Measurements from ENCODE around the gene KRTAP10-8. TPM values are rescaled to one million over a fixed set of nuclear protein-coding genes. Genes with fewer than 3 reads are reported as not detected.

Gene KRTAP10-8, protein sequence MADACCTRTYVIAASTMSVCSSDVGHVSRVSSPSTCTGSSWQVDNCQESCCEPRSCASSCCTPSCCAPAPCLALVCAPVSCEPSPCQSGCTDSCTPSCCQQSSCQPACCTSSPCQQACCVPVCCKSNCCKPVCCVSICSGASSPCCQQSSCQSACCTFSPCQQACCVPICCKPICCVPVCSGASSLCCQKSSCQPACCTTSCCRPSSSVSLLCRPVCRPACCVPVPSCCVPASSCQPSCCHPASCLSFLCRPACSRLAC
- total RNA-seq (2022; extraction: Qiagen RNA extraction; ENCODE audit: low read depth), result not detected in 5 replicates

DNA sequence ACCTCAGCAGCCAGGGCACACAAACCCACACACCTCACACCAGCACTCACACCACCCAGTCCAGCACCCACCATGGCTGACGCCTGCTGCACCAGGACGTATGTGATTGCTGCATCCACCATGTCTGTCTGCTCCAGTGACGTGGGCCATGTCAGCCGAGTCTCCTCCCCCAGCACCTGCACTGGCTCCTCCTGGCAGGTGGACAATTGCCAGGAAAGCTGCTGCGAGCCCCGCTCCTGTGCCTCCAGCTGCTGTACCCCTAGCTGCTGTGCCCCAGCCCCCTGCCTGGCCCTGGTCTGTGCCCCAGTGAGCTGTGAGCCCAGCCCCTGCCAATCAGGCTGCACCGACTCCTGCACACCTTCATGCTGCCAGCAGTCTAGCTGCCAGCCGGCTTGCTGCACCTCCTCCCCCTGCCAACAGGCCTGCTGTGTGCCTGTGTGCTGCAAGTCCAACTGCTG, at the start of gene KRTAP10-8:
TSS of gene KRTAP10-8 (plus strand) at position 51 of the 458 bp plus-strand sequence. CDS start at position 73, 22 bp downstream.

DNA sequence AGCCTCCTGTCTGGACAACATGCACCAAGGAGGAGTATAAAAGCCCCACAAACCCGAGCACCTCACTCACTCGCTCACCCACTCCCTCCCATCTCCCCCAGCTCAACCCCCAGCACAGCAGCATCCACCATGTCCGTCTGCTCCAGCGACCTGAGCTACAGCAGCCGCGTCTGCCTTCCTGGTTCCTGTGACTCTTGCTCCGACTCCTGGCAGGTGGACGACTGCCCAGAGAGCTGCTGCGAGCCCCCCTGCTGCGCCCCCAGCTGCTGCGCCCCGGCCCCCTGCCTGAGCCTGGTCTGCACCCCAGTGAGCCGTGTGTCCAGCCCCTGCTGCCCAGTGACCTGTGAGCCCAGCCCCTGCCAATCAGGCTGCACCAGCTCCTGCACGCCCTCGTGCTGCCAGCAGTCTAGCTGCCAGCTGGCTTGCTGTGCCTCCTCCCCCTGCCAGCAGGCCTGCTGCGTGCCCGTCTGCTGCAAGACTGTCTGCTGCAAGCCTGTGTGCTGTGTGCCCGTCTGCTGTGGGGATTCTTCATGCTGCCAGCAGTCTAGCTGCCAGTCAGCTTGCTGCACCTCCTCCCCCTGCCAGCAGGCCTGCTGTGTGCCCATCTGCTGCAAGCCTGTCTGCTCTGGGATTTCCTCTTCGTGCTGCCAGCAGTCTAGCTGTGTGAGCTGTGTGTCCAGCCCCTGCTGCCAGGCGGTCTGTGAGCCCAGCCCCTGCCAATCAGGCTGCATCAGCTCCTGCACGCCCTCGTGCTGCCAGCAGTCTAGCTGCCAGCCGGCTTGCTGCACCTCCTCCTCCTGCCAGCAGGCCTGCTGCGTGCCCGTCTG, 38.0 kb upstream of the KRTAP10-8 start, which contains the start of gene KRTAP10-4:
TSS of gene KRTAP10-4 (plus strand) at position 100 of the 827 bp plus-strand sequence. CDS start at position 130, 30 bp downstream.

DNA sequence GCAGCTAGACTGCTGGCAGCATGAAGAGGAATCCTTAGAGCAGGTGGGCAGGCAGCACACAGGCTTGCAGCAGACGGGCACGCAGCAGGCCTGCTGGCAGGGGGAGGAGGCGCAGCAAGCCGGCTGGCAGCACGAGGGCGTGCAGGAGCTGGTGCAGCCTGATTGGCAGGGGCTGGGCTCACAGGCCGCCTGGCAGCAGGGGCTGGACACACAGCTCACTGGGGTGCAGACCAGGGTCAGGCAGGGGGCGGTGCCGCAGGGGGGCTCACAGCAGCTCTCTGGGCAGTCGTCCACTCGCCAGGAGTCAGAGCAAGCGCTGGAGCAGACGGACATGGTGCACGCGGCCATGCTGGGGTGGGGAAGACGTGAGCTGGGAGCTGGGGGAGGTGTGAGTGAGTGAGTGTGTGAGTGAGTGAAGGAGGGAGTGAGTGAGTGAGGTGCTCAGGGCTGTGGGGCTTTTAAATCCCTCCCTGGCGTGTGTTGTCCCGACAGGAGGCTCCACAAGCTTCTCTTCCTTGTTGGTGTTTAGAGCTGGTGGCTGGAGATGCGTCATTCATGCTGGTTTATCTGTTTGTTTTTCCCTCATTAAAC, 31.6 kb upstream of the KRTAP10-8 start, which contains the start of gene KRTAP10-5:
TSS of gene KRTAP10-5 (minus strand) at position 374 of the 591 bp plus-strand sequence. CDS start at position 348, 26 bp downstream.

DNA sequence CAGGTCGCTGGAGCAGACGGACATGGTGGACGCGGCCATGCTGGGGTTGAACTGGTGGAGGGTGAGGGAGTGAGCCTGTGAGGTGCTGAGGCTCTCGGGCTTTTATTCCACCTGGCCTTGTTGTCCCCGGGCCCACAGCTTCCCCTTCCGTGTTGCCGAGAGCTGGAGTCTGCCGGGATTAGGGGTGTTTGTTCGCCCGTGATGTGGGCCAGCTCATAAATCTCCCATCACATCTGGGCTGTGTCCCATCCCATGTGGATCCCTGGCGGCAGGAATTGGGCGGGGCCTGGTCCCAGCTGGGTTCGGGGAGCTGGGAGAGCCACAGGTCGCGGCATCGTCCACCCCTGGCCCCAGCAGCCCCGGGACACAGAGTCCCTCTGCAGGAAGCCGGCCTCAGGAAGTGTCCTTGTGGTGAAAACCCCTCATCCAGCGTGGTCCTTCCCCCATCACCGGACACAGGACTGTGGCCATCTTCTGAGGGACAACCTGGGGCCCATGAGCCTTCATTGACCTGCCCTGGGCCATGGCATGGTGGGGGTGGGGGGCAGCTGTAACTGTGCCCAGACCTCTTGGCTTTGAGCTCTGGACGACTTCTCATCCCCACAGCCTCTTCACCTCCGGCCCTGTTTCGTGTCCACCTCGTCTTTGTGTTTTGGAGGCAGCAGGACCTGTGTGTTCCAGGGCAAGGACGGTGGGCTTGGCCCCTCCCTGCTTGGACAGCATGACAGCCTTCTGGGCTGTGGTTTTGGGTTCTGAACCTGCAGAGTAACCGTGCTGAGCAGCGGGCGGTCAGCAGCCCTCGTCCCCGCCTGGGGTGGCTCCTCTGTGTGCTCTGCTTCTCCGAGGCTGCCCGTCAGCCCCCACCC, 19.2 kb upstream of the KRTAP10-8 start, which contains the start of gene KRTAP10-6:
TSS of gene KRTAP10-6 (minus strand) at position 60 of the 866 bp plus-strand sequence. CDS start at position 39, 21 bp downstream.

DNA sequence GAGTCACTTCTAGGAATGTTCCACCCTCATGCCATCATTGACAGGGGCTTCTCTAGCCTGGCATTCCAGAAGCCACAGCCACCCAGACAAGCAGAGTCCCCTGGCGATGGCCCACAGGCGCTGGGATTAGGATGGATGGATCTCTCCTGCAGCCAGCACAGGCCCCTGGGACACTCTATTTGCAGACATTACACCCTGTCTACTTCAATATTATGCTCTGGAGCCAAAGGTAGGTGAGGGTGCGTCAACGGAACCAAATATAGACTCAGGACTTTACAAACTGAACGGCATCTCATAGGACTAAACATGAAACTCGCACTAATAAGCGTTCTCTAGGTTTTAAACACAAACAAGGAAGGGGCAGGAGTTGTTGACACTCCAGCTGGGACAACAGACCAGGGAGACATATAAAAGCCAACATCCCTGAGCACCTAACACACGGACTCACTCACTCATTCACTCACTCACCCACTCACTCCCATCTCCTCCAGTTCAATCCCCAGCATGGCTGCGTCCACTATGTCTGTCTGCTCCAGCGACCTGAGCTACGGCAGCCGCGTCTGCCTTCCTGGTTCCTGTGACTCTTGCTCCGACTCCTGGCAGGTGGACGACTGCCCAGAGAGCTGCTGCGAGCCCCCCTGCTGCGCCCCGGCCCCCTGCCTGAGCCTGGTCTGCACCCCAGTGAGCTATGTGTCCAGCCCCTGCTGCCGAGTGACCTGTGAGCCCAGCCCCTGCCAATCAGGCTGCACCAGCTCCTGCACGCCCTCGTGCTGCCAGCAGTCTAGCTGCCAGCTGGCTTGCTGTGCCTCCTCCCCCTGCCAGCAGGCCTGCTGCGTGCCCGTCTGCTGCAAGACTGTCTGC, 11.5 kb upstream of the KRTAP10-8 start, which contains the start of gene KRTAP10-7:
TSS of gene KRTAP10-7 (plus strand) at position 480 of the 861 bp plus-strand sequence. CDS start at position 505, 25 bp downstream.

DNA sequence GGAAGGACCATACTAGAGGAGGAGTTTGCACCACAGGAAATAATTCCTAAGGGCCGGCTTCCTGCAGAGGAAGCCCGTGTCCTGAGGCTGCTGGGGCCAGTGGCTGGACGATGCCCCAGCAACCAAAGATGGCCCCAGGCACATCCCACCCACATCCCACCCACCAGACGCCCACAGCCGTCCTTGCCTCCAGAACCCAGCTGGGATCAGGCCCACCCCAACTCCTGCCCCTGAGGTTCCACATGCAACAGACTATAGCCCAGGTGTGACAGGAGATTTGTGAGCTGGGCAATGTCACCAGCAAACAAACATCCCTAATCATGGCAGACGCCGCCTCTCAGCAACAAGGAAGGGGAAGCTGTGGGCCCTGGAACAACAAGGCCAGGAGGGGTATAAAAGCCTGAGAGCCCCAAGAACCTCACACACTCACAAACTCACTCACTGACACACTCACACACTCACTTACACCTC, 14.8 kb downstream of the KRTAP10-8 start, which contains the start of gene KRTAP10-9:
TSS of gene KRTAP10-9 (plus strand) at position 421 of the 471 bp plus-strand sequence. CDS start 79 bp downstream, outside the sequence.

DNA sequence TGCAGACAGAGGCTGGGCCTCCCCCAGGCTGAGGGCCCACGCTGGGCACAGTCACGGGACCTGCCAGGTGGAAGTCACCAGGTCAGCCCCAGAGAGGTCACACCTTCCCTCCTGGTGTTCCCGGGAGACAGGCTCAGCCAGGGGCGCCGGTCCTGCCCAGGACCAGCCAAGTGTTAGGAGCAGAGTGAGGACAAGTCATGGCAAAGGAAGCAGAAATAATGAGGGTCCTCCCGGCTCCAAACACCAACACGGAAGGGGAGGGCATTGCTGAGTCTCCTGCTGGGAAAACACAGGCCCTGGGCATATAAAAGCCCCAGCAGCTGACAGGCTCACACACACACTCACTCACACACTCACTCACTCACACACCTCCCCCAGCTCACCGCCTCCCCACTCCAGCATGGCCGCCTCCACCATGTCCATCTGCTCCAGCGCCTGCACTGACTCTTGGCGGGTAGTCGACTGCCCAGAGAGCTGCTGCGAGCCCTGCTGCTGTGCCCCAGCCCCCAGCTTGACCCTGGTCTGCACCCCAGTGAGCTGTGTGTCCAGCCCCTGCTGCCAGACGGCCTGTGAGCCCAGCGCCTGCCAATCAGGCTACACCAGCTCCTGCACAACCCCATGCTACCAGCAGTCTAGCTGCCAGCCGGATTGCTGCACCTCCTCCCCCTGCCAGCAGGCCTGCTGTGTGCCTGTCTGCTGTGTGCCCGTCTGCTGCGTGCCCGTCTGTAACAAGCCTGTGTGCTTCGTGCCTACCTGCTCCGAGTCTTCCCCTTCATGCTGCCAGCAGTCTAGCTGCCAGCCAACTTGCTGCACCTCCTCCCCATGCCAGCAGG, 25.4 kb downstream of the KRTAP10-8 start, which contains the start of gene KRTAP10-10:
TSS of gene KRTAP10-10 (plus strand) at position 339 of the 833 bp plus-strand sequence. CDS start at position 401, 62 bp downstream.

DNA sequence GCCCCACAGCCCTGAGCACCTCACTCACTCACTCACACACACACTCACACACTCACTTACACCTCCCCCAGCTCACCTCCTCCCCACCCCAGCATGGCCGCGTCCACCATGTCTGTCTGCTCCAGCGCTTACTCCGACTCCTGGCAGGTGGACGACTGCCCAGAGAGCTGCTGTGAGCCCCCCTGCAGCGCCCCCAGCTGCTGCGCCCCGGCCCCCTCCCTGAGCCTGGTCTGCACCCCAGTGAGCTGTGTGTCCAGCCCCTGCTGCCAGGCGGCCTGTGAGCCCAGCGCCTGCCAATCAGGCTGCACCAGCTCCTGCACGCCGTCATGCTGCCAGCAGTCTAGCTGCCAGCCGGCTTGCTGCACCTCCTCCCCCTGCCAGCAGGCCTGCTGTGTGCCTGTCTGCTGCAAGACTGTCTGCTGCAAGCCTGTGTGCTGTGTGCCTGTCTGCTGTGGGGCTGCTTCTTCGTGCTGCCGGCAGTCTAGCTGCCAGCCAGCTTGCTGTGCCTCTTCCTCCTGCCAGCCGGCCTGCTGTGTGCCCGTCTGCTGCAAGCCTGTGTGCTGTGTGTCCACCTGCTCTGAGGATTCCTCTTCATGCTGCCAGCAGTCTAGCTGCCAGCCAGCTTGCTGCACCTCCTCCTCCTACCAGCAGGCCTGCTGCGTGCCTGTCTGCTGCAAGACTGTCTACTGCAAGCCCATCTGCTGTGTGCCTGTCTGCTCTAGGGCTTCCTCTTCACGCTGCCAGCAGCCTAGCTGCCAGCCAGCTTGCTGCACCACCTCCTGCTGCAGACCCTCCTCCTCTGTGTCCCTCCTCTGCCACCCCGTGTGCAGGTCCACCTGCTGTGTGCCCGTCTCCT, 34.7 kb downstream of the KRTAP10-8 start, which contains the start of gene KRTAP10-11:
TSS of gene KRTAP10-11 (plus strand) at position 49 of the 856 bp plus-strand sequence. CDS start at position 94, 45 bp downstream.

DNA sequence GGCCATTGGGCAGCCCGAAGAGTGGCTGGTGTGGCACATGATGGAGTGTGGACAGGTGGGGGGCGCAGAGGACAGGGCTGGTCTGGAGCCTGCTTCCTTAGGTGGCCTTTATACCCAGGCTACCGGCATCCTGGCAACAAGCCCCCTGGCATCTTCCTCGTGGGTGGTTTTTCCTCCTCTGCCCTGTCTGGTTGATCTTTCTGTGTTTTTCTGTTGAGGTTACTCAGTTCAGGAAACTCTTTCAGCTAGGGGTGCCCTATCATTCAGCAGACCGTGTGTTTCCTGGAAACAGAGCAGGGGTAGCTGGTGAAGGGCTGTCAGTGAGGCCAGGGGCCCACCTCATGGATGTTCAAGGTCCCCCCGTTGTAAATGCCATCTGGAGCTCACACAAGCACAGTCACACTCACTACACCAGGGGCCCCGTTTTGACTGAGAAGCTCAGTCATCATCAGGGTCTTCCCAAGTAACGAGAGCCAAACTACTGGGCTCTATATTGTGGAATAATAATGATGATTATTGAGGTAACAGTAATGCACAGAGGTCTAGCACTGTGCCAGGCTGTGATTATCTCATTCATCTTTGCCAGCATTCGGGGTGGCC, 42.8 kb downstream of the KRTAP10-8 start, which contains the start of gene KRTAP12-4:
TSS of gene KRTAP12-4 (minus strand) at position 84 of the 600 bp plus-strand sequence. CDS start at position 39, 45 bp downstream.

DNA sequence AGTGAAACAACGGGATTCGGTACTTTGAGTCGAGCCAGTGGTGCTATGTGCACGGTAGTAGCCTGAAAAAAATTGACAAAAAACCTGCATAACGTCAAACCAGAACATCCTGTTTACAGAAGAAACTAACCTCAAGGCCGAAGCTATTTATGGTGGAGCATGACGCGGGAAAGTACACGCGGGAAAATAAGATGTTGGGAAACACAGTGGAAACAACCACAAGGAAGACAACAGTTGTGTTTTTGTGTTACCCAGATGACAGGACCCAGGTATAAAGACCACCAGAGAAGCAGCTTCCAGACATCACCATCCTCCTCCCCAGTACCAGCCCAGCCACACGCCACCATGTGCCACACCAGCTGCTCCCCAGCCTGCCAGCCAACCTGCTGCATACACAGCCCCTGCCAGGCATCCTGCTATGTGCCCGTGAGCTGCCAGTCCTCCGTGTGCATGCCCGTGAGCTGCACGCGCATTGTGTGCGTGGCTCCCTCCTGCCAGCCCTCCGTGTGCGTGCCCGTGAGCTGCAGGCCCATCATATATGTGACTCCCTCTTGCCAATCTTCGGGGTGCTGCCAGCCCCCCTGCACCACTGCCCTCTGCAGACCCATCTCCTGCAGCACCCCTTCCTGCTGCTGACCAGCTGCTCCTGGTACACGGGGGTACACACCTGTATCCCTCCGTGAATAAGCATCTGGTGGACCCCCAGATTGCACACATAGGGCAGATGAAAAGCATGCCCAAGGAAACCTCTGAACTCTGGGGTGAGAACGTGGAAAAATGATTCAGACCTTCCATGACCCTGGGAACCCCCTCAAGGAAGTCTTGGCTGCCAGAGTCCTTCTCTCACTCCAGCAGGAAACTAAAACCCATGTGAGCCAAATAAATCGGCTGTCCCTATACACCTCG, 46.0 kb downstream of the KRTAP10-8 start, which contains the start of gene KRTAP12-3:
TSS of gene KRTAP12-3 (plus strand) at position 298 of the 906 bp plus-strand sequence. CDS start at position 346, 48 bp downstream.

Other genes with a start within 250 kb of the KRTAP10-8 start
- 1.0 to 2.1 TPM (median 1.6 TPM) in 5 replicates for gene LRRC3, start 156.6 kb upstream of the KRTAP10-8 start, total RNA-seq (2022; extraction: Qiagen RNA extraction; ENCODE audit: low read depth)
- gene KRTAP10-1, start 71.9 kb upstream of the KRTAP10-8 start, total RNA-seq (2022; extraction: Qiagen RNA extraction; ENCODE audit: low read depth), result not detected in 5 replicates
- not detected in 5 replicates for gene KRTAP10-2, start 60.6 kb upstream of the KRTAP10-8 start, total RNA-seq (2022; extraction: Qiagen RNA extraction; ENCODE audit: low read depth)
- gene KRTAP10-3, start 53.3 kb upstream of the KRTAP10-8 start, total RNA-seq (2022; extraction: Qiagen RNA extraction; ENCODE audit: low read depth), result not detected in 5 replicates
- gene KRTAP10-4, start 38.4 kb upstream of the KRTAP10-8 start, total RNA-seq (2022; extraction: Qiagen RNA extraction; ENCODE audit: low read depth), result not detected in 5 replicates
- gene KRTAP10-5, start 31.5 kb upstream of the KRTAP10-8 start, total RNA-seq (2022; extraction: Qiagen RNA extraction; ENCODE audit: low read depth), result not detected in 5 replicates
- gene KRTAP10-6, start 19.6 kb upstream of the KRTAP10-8 start, total RNA-seq (2022; extraction: Qiagen RNA extraction; ENCODE audit: low read depth), result not detected in 5 replicates
- not detected in 5 replicates for gene KRTAP10-7, start 11.5 kb upstream of the KRTAP10-8 start, total RNA-seq (2022; extraction: Qiagen RNA extraction; ENCODE audit: low read depth)
- not detected in 5 replicates for gene KRTAP10-9, start 15.0 kb downstream of the KRTAP10-8 start, total RNA-seq (2022; extraction: Qiagen RNA extraction; ENCODE audit: low read depth)
- not detected in 5 replicates for gene KRTAP10-10, start 25.3 kb downstream of the KRTAP10-8 start, total RNA-seq (2022; extraction: Qiagen RNA extraction; ENCODE audit: low read depth)
- not detected in 5 replicates for gene KRTAP10-11, start 34.3 kb downstream of the KRTAP10-8 start, total RNA-seq (2022; extraction: Qiagen RNA extraction; ENCODE audit: low read depth)
- not detected in 5 replicates for gene KRTAP12-4, start 42.6 kb downstream of the KRTAP10-8 start, total RNA-seq (2022; extraction: Qiagen RNA extraction; ENCODE audit: low read depth)
- gene KRTAP12-3, start 45.9 kb downstream of the KRTAP10-8 start, total RNA-seq (2022; extraction: Qiagen RNA extraction; ENCODE audit: low read depth), result not detected in 5 replicates
- not detected in 5 replicates for gene KRTAP12-2, start 54.8 kb downstream of the KRTAP10-8 start, total RNA-seq (2022; extraction: Qiagen RNA extraction; ENCODE audit: low read depth)
- not detected in 5 replicates for gene KRTAP12-1, start 70.1 kb downstream of the KRTAP10-8 start, total RNA-seq (2022; extraction: Qiagen RNA extraction; ENCODE audit: low read depth)
- gene KRTAP10-12, start 85.1 kb downstream of the KRTAP10-8 start, total RNA-seq (2022; extraction: Qiagen RNA extraction; ENCODE audit: low read depth), result not detected in 5 replicates
- gene TSPEAR, start 99.5 kb downstream of the KRTAP10-8 start, total RNA-seq (2022; extraction: Qiagen RNA extraction; ENCODE audit: low read depth), result not detected in 5 replicates
- 29.2 to 37.0 TPM (median 35.4 TPM) in 5 replicates for gene UBE2G2, start 189.7 kb downstream of the KRTAP10-8 start, total RNA-seq (2022; extraction: Qiagen RNA extraction; ENCODE audit: low read depth)
- gene SUMO3, start 206.0 kb downstream of the KRTAP10-8 start, total RNA-seq (2022; extraction: Qiagen RNA extraction; ENCODE audit: low read depth), result 43.1 to 72.9 TPM (median 70.5 TPM) in 5 replicates

All from A549 treated with RU486 at 1 μM for 4 hours (cell line).